Prostate gland (tissue), 2 donors: ENCODE data around the gene IYD. TPM values are rescaled to one million over a fixed set of nuclear protein-coding genes. Genes with fewer than 3 reads are reported as not detected.

Experiments
- DNase-seq: peaks from one replicate; pipeline ENCODE4 v3.0.0-alpha.2; 2019; ENCODE audit warnings: low spot score
- H3K27ac ChIP-seq, 2 donors: fragments of 200-600 bp; sonication (generic); 2 replicates each; pipeline ENCODE4 v1.5.1; 2017 to 2019
- H3K27me3 ChIP-seq: fragments of 200-600 bp; sonication (generic); replicated peaks from 2 replicates; pipeline ENCODE4 v1.5.1; 2019; ENCODE audit not compliant: insufficient read depth
- H3K36me3 ChIP-seq, 2 donors: fragments of 200-600 bp; sonication (generic); 1 replicate in 1 of 2; 2 replicates in 1 of 2; pipeline versions ENCODE4 v1.5.1 to v1.8.1; 2017 to 2019
- H3K4me1 ChIP-seq: fragments of 200-600 bp; sonication (generic); replicated peaks from 2 replicates; pipeline ENCODE4 v1.5.1; 2019
- H3K4me3 ChIP-seq, 2 donors: fragments of 200-600 bp; sonication (generic); 2 replicates each; pipeline ENCODE4 v1.5.1; 2017 to 2019
- H3K9me3 ChIP-seq: fragments of 200-600 bp; sonication (generic); 2 replicates; pipeline ENCODE4 v1.5.1; 2017
- POLR2A ChIP-seq: fragments of 450-650 bp; IDR thresholded peaks from one replicate; pipeline ENCODE4 v1.6.1; 2016; ENCODE audit warnings: antibody characterized with exemption, mild to moderate bottlenecking
- POLR2AphosphoS5 ChIP-seq: sonication (generic); formaldehyde crosslinking; IDR thresholded peaks from one replicate; pipeline ENCODE4 v1.6.1; 2017; ENCODE audit warnings: antibody characterized with exemption
- WGBS: methylation state at CpG from one replicate; pipeline ENCODE4 v1.1.5; 2018; 5-methylcytosine and 5-hydroxymethylcytosine counted together
- intact Hi-C: fragments of 100-400 bp; cut with DNase I; formaldehyde crosslinking; loops from one replicate; pipeline ENCODE4 v1.14.2; 2022
- total RNA-seq, 2 donors: library from RNA; depleted of rRNA; stranded (reverse); fragments of >200 nt; gene quantifications; one replicate each; pipeline ENCODE4 v1.1.0, GENCODE V29; 2016
- TF ChIP-seq, protein P1 (sequence below), 4 experiments: fragments of 200-600 bp in 2 of 4; fragments of 450-650 bp in 2 of 4; sonication (generic) in 2 of 4; IDR thresholded peaks; 1 replicate in 3 of 4; 2 replicates in 1 of 4; pipeline ENCODE4 v1.5.1; 2016 to 2019; ENCODE audit warnings: antibody characterized with exemption in 4 of 4, mild to moderate bottlenecking in 2 of 4, moderate library complexity in 2 of 4

Gene IYD
- total RNA-seq, 2 donors from 2014 or later: 0.05 to 0.45 TPM

GRCh38 chr6:150417250-150417649 lies 48.4 kb downstream of the IYD start:
- DNase-seq: no peak
- H3K36me3 ChIP-seq: no peaks in the 10 kb centered on the region
- H3K27ac ChIP-seq: no peak overlapping the region
- 76% methylated on average over 6 of the region's 6 CpGs for WGBS
- no peak overlapping the region for H3K4me3 ChIP-seq
- no peaks in the 10 kb centered on the region for H3K4me1 ChIP-seq
- TF ChIP-seq, protein P1, sequence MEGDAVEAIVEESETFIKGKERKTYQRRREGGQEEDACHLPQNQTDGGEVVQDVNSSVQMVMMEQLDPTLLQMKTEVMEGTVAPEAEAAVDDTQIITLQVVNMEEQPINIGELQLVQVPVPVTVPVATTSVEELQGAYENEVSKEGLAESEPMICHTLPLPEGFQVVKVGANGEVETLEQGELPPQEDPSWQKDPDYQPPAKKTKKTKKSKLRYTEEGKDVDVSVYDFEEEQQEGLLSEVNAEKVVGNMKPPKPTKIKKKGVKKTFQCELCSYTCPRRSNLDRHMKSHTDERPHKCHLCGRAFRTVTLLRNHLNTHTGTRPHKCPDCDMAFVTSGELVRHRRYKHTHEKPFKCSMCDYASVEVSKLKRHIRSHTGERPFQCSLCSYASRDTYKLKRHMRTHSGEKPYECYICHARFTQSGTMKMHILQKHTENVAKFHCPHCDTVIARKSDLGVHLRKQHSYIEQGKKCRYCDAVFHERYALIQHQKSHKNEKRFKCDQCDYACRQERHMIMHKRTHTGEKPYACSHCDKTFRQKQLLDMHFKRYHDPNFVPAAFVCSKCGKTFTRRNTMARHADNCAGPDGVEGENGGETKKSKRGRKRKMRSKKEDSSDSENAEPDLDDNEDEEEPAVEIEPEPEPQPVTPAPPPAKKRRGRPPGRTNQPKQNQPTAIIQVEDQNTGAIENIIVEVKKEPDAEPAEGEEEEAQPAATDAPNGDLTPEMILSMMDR (IDR thresholded peaks at IDR 0.05): no peak
- TF ChIP-seq POLR2AphosphoS5 (no peak), POLR2A (no peak)
- no peaks in the 10 kb centered on the region for H3K27me3 ChIP-seq
- intact Hi-C loops: loop anchor here (5.0 kb wide), 1 partner anchor 325 kb away; no protein-coding TSS in a partner anchor
- H3K9me3 ChIP-seq: no peaks in the 10 kb centered on the region

DNA sequence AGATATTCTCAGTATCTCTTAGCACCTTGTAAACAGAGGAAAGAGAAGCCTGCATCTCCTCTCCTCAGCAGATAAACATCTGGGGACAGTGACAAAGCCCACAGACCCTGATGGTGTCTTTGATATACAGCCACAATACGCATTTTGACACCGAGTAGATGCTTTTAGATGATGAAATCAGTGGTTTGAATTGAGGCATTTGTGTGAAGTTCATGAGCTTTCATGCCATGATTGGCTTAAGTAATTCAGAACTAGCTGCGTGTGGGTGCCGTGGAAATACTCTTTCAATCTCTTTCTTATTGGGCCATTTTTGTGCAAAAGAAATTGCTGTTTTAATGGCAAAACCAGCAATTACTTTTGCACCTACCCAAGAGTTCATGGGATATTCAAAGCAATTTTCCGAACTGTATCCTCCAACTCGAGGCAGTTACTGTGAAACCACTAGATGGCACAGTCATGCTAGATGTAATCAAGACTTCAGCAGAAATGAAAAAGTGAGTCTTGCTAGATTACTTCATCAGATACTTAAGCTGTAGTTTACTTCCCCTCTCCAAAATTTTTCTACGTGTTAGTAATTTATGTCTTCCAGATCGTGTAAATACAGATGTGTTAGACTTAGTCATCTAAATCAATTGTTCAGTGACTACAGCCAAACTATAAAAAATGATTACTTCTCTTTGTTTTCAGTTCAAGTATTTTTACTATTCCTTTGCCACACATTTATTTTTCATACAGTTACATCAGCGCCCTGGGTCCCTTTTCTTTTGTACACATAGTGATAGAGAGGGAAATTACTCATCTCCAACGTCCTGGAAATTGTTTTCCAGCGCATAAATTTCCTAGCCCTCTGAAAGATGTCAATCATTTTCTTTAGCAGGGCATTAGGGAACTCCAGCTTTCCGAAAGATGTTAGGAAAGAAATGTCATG lies 49.4 kb downstream of the IYD start:
- Histone ChIP-seq H3K36me3 (no peaks in the 10 kb centered on the region), H3K27ac (peak overlapping the region in 1 of 2 donors; percentile 26), H3K4me1 (no peaks in the 10 kb centered on the region), H3K27me3 (no peaks in the 10 kb centered on the region), H3K9me3 (no peaks in the 10 kb centered on the region), H3K4me3 (peak overlapping the region in 1 of 2 donors; percentile 14)
- intact Hi-C loops: loop anchor here (1.0 to 5.0 kb wide), 2 partner anchors 324 to 397 kb away; no protein-coding TSS in a partner anchor
- TF ChIP-seq POLR2A: no peak
- TF ChIP-seq, protein P1 (IDR thresholded peaks at IDR 0.05): peak; percentile 43 to 83 (median 78)
- TF ChIP-seq POLR2AphosphoS5: peak; percentile 65
- 6% methylated on average over 12 of the region's 12 CpGs for WGBS
- peak; percentile 55 for DNase-seq

DNA sequence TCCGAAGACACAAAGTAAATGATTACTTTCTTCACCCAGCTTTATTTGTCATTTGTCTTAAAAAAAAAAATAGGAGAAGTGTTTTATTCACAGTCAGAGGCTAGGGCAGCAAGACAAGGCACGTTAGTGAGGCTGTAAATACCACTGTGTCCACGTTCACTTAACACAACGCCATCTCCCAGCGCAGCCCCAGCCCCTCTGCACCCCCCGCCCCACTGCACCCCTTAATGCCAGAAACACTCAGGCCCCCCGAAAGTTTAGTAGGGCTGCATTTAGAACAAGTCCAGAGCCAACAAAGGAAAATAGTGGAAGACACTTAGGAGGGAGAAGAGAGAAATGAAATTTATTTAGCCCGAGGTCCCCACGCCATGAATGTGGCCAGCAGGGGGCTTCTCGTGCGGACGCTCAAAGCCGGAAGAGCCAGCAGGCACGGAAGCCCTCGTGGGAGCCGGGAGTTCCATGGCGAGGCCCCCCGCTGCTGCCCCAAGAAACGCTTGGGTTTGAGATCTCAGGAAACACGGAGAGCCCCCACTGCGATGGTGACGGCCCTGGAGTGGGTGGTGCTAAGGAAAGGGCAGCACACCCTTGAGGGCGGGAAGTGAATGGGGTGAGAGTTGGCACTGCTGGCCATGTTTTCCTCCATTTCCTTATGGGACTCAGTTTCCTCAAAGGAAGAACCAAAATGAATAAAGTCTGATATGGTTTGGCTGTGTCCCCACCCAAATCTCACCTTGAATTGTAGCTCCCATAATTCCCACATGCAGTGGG lies 50.2 kb downstream of the IYD start:
- Histone ChIP-seq H3K27me3 (no peaks in the 10 kb centered on the region), H3K4me1 (no peaks in the 10 kb centered on the region), H3K27ac (peak overlapping the region in 1 of 2 donors; percentile 26), H3K4me3 (peak overlapping the region in 1 of 2 donors; percentile 14), H3K9me3 (no peaks in the 10 kb centered on the region), H3K36me3 (no peaks in the 10 kb centered on the region)
- intact Hi-C loops: loop anchor here (1.0 to 5.0 kb wide), 2 partner anchors 323 to 396 kb away; no protein-coding TSS in a partner anchor
- TF ChIP-seq, protein P1 (IDR thresholded peaks at IDR 0.05): peak; percentile 44 to 55 (median 46)
- no peak for TF ChIP-seq POLR2AphosphoS5
- WGBS: 7% methylated on average over 23 of the region's 23 CpGs
- no peak for DNase-seq

DNA sequence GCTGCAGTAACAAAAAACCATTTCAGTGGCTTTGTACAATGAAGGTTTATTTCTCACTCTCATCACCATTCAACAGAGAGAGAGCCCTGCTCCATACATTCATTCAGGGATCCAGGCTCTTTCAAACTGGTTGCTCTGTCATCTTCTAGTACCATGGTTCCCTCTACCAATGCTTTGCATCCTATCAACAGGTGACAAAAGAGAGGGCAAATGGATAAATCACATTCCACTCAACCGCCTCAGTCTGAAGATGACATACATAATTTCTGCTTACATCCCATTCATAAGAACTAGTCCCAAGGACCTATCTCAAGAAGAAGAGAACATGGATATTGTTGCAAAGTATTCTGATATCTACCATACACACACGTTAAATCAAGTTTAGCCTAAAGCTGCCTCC lies 51.6 kb downstream of the IYD start:
- H3K9me3 ChIP-seq: no peaks in the 10 kb centered on the region
- 93% methylated on average over 2 of the region's 2 CpGs for WGBS

More for the DNA sequence above, 51.6 kb downstream of the IYD start:
- Histone ChIP-seq H3K27me3 (no peaks in the 10 kb centered on the region), H3K36me3 (no peaks in the 10 kb centered on the region), H3K27ac (no peak overlapping the region), H3K4me3 (no peak overlapping the region), H3K4me1 (no peaks in the 10 kb centered on the region)
- intact Hi-C loops: loop anchor here (5.0 kb wide), 1 partner anchor 182 kb away; no protein-coding TSS in a partner anchor
- no peak for DNase-seq
- TF ChIP-seq, protein P1 (IDR thresholded peaks at IDR 0.05): no peak
